OCI-M1 (cell line): ENCODE measurements around the gene PAIP2.
"Not testable (repeated sequence)": the region's sequence is repeated elsewhere in the genome, so short reads cannot be mapped to it uniquely, and the experiment has no call there.

ENCODE experiments used
- DNase-seq: peaks from one replicate; lab custom pipeline; 2025; lab: John Stamatoyannopoulos, UW

PAIP2 gene

DNA sequence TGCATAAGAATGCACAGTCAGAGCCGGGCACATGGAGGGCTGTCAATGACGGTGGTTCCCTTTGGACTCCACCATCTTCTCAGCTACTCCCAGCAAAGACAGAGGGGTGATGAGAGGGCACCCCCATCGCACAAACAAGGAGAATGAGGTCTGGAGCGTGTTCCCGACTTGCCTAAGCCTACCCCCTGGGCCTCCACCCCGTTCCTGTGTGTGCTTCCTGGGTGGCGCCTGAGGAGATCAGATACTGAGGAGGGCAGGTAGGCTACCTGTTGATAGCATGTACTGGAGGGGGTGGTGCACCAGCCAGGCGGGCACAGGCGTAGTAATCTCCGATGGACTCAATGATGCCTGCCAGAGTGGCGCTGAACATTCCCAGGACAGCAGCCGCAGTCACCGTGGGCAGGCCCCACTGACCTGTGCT is 37.3 kb downstream of the PAIP2 start:
- no peak for DNase-seq

DNA sequence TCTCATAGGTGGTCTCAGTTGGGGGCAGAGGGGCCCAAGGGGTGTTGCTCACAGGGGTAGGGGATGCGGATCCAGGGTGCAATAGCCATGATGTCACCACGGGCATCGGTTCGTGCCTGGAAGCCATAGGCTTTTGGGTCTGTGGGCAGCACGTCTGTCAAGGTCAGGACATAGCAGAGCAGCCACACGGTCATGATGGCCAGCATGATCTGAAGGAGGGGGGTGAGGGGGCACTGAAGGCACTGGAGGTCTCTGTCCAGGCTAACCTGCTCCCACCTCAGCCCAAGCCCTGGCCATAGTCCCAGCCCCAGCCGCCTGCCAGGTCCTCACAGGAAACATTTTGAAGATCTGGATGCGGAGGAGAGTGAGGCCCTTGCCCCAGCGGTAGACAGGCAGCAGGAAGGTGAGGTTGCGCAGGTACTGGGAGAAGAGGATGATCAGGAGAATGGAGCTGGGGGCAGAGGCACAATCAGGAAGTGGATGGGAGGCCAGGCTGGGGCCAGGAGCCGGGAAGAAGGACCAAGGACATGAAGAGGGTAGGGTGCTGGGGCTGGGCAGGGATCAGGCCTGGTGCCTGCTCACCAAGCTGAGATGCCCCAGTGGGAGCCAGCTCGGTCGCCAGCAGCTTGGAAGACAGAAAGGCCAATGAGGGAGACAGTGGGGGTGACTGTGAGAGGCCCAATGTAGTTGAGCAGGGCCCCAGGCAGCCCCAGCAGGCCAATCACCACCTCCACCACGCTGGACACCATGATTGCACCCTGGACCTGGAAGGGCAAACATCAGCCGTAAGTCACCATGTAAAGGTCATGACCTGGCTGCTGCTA is 38.2 kb downstream of the PAIP2 start:
- no peak for DNase-seq

DNA sequence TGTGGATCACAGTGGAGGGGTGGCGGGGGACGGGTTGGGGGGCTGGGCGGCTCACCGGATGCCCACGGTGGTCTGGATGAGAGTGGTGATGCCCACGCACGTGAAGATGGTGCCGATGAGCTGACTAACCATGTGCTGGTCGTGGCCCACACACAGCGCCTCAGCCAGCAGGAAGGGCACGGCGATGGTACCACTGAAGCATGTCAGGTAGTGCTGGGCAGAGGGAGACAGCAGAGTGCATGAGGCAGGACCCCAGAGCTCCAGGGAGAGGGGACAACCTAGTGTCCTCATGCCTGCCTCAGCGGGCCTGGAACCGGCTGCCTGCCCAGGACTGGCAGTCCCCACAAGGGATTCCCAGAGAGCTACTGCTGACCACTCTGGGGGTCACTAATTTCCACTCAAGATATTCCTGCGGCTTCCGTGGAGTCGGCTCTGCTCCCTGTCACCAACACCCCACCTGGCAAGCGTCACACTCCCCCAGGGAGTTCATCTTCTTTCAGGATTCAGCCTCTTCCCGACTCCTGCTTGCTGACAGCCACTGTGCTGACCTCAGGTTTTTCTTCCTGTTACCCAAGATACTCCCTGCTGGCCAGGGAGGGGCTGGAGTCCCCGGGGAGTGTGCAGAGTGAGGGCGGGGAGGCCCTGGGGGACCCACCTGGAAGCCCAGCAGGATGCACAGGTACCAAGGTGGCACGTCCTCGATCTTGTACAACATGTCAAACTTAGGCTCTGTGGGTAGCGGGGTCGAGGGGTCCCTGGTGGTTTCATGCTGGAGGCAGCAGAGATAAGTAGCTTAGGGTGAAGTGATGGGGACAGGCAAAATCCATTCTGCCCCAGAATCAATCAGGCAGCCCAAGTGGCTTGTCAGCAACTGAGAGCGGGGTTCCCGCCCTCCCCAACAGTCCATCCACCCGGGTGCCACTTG is 40.4 kb downstream of the PAIP2 start:
- no peak for DNase-seq

DNA sequence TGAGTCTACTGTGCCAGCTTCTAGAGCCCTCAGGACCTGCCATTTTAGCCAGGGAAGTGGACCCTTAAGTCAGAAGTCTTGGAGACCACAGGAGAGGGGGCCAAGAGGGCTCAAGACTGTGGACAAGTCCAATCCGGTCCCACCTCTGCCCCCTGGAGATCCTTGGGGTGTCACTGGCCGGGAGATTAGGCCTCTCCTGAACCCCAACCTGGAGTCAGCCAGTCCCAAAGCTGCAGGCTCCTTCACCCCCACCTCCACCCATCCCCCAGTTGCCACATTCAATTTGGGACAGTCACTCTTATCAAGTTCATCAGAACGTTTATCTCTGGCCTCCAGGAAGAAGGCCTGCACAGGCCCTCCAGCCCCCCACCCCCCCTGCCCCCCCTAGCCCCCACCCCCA is 41.2 kb downstream of the PAIP2 start:
- no peak for DNase-seq

DNA sequence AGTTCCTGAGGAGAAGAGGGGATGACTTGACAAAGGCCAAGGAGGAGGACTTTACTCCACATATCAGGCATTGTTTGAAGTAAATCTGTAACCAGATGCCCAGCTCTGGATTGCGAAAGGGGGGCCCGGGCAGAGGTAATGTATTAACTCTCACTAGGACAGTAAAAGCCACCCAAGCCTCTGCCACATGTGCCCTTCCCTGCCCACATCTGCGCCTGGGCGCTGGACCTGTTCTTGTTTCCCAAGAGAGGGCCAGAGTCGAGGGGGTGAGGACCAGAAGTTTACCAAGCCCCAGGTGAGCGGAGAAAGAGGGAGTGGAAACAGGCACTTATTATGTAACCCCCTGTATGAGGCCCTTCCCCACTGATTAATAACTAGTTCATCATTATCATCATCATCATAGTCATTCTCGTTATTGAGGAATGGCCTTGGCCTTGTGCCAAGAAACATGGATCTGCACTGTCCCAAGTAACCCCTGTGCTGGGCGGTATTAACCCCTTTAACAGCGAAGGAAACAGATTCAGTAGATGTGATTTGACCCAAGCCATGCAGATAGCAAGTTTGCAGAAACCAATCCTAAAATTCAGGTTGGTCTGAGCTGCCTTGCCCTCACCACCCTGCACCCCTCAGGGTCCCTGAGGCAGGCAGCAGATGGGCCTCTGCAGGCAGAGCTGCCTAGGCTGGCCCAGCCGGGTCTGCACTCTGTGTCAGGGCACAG is 41.8 kb downstream of the PAIP2 start, which contains the start of gene SLC23A1:
SLC23A1 (minus strand) TSS at position 23 of the 718 bp plus-strand sequence. CDS start 44 bp downstream, outside the sequence.
- peak; percentile 35 for DNase-seq

DNA sequence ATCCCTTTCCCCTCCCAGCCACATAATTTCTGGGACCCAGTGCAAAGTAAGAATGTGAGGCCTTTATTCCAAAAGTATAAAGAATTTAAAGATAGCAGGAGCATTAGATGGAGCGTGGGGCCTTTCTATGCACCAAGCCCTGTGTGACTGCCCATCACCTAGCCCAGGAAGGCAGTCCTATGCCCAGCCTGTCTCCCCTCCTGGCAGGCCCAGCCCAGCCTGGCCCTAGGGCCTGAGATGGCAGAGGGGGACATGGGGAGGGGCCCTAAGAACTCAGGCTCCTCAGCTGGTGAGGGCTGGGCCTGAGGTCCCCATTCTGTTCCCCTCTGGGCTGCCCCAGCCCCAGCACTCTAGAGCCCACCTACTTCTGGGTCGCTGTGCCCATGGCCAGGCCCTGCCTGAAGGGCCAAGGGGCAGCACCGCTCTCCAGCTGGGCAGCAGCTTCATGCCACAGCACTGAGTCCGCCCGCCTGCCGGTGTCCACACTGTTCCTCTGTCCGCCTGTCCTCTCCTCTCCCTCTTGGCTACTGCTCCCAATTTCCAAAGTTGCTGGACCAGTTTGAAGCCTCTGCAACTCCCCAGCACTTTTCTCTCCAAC is 42.4 kb downstream of the PAIP2 start:
- no peak for DNase-seq

DNA sequence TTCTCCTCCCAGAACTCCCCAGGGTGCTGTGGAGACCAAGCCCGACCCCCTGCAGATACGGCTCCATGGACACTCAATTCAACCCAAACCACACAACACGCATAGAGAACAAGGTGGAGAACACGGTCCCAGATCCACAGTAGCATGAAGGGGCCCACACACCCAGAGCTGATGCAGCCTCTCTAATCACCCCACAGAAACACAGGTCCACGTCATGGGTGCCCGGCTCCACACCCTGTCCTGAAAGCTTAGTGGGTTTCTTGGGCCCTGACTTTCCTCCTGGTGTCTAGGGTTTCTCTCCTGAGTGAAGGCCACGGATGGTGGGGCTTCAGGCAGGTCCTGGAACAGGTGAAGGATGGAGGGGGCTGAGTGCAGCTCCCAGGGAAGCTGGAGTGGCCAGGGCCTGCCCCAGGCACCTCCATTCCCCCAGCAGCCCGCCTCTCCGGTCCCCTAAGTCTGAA is 43.0 kb downstream of the PAIP2 start:
- DNase-seq = peak; percentile 36

DNA sequence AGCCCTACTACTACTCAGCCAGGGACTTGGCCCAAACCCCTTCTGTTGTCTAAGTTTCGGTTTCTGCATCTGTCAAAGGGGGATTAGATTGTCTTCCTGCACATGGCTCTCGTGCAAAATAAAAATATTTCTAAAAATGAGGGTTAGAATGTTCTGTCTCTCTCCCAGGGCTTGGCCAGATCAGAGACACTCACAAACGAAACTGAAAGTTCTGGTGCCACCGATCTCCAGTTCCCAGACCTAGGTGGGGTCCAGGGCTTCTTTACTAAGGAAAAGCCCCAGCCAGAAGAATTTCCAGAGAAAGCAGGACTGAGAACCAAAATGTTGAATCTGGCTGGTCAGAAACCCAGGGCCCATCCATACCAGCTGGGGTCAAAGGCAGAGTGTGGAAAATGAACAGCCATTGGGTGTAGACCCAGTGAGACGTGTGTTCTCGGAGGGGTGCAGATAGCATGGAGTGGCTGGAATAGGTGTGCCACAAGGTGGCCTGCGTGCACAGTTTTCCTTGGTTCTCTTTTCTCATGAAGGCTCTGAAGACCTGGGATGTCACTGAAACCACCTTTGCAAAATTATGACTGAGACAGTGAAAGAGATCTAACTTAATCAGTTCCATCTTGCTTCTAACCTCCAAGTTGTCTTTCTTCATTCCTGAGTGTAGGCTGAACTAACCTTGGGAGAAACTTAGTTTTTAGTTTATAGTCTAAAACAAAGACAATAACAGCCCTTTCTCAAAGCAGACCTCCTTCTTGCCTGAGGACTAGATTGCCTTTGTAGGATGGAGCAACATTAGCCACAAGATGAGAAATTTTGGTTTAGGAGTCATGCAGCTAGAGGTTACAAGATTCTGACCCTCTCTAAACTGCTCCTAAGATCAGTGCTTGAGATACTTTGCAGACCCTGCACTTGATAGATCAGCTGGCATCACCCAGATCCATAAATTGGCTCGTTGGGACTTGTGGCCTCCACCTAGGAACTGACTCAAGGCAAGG is 43.7 kb downstream of the PAIP2 start:
- peak; percentile 89 for DNase-seq

DNA sequence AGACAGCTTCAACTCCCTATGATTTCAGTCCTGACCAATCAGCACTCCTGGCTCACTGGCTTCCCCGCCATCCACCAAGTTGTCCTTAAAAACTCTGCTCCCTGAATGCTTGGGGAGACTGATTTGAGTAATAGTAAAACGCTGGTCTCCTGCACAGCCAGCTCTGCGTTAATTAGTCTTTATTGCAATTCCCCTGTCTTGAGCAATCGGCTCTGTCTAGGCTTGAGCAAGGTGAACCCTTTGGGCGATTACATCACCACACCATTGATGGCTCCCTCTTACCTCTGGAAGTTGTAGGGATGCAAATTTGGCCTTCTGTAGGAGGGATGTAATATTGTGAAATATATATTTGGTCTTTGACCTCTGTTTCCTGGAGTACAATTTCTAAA is 44.4 kb downstream of the PAIP2 start:
- DNase-seq = no peak

DNA sequence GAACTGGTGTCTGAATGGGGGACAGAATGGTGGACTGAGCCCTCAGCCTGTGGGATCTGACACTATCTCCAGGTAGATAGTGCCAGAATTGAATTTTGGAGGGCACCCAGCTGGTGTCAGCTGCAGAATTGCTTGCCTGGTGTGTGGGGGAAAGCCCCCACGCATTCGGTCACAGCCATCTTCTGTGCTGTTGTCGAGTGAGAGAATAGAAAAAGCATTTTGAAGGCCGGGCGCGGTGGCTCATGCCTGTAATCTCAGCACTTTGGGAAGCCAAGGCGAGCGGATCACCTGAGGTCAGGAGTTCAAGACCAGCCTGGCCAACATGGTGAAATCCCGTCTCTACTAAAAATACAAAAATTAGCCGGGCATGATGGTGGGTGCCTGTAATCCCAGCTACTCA is 45.3 kb downstream of the PAIP2 start:
- DNase-seq = not testable (repeated sequence)

DNA sequence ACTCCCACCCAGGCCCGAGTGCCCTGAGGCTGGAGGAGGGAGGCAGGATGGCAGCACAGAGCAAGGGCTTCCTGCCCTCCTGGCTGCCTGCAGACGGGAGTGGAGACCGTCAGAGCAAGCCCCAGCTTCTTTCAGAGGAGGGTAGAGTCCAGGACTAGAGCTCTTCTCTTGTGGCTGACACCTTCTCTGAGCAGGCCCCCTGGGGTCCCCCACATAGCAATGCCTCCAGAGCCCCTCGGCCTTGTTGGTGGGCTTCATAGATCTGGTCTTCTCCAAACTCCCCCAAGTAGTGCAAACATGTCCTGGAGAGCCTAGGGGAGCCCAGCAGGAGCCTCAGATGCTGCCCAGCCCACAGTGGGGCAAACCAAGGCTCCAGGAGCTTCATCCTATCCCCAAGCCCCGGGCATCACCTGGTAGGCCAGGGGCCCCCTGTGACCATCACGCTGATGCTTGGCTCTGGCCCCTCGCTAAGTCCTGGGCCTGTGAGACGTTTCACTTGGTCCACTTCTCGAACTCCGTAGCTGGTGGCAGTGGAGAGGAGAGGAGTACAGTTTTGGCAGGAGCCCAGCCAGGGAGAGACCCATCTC is 46.0 kb downstream of the PAIP2 start:
- no peak for DNase-seq

DNA sequence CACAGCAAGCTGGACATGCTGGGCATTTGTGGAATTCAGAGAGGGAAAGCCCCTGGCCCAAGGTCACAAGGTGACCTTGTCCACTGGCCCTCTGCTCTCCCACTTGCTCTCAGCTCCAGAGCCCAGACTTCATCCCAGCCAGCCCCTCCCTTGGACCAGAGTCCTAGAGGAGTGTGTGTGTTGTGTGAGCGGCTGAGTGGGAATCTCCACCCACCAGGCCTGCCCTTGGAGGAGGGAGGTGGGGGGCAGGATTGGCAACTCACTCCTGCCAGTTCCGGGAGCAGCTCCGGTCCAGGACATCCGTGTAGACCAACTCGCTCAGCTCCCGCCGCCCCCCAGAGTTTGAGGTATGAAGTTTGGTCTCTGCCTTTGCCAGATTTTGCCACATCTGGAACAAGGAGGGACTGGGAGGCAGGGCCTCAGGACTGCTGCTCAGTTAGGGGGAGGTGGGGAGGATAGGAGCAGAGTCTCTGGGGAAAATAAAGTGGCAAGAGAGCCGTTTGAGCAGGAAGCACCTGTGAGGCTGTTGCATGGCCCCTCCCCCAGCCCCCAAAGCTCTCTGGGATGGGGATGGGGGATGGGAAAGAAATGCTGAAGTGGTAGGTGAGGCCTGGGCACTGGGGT is 46.7 kb downstream of the PAIP2 start:
- DNase-seq = no peak

DNA sequence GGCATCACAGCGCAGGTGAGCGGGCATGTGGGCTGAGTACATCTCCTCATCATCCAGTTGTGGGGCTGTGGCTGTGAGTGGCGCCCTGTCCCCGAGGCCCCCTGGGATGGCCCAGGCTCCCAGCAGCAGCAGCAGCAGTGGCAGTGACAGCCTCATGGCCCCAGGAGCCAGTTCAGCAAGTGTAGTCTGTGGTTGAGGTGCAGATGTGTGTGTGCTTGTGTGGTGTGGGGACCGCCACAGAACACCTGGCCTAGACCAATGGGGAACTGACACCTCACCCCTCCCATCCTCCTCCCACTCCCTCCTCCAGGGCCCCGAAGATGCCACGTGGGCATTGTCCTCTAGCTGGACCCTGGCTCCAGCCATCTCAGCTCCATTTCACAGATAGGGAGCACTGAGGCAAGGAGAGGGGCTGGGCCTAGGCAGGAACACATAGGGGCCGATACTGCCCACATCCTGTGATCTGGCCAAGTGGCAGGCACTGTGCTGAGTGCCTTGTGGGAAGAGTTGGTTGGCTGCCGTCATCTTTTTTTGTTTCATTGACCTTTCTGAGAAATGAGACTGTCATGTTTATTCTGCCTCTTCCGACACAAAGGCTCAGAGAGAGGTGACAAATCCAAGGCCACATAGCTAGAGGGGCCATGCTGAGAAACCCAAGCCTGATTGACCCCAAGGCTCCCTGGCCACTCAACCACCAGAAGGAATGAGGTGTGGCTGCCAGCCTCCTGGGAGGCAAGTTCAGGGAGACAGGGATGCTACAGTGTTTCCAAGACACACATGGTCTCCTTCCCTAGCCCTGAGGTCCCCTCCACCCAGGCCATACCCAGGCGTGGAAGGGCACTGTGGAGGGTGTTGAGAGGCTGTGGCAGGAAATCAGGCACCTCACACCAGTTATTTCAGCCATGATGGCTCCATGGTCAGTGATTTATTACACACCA is 48.3 kb downstream of the PAIP2 start, which contains the start of gene MZB1:
MZB1 (minus strand) TSS at position 213 of the 938 bp plus-strand sequence; CDS start at position 156, 57 bp downstream.
- DNase-seq = no peak

DNA sequence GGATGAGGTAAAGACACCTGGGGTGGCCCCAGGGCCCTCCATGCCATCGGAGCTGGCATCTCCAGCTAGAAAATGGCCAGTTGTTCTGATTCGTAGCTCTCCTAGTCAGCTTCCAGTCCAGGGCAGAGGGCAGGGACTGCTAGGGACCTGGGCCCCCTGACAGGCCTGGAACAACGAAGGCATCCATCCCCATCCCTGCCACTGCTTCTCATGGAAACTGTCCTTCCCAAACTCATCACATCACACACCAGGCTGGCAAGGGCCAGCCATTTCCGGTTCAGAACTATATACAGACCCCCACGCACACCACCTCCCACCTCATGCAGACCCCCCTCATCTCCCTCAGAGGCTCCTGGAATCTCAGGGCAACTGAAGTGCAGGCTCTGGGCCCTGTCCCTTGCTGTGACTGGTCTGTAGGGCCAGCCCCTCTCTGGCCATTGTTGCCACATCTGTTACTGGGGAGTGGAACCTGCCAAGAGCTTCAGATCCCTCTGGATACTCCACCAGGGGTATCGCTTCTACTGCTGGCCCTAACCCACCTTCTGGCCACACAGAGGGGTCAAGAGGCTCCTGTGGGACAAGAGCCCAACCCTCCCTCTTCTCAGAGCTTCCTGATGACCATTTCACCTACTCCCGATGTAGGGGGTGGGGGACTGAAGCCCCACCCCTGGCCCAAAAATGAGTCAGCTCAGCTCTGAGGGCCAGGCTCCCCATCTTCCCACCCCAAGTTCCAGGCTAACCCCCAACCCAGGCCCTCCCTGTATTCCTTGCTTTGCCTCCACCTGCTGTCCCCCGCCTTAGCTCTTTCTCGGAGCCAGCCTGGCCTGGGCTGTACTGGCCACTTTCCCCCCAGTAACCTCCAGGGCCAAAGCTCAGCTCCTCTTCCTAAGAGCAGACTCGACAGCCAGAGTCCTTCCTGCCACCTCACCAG is 49.2 kb downstream of the PAIP2 start:
- DNase-seq = no peak

DNA sequence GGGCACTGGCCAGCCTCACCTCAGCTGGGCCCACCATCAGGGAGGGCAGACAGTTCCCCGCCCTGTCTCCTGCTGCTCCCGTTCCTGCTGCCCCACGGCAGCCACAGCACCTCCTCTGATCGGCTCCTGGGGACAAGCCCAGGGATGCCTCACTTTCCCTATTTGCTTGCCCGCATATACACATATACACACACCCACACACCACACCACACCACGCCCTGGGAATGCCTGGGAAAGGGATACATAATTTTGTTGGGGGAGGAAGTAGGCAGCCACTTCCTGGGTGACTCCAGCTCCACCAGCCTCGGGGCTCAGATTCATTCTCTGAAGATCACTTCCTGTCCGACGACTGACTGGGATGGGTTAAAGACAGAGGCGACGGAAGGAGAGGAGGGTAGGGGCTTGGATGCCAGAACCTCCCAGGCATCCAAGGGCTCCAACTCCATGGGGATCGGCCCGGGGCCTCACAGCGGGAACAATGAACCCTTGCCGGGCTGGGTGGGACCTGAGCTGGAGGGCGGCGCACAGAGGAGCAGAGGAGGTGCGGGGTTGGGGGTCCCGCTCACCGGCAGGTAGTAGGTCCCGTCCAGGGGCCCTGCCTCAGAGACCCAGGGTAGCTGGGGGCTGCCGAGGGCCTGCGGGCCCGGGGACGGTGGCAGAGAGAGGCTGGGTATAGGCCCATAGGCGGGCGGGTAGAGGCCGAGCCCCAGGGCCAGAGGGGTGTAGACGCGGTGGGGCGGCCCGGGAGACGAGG is 50.1 kb downstream of the PAIP2 start:
- no peak for DNase-seq

DNA sequence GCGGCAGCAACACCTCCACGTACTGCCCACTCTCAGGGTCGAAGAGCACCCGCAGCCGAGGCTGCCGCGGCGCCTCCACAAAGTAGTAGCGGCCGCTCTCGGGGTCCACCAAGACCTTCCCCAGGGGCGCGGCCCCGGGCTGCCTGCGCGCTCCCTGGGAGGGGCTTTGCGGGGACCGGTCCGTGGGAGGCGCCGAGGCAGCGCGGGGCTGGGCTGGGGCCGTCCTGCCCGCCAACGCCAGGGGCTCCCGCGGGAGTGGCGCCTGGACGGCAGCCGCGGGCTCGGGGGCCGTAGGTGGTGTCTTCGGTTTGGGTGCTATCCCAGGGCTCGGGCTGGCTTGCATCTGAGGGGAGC is 50.6 kb downstream of the PAIP2 start:
- DNase-seq = no peak
